Measurements from ENCODE around the gene TPH1.

The TPH1 gene

GRCh38 chr11:18012122-18012905 is 33.8 kb downstream of the TPH1 start:
- H3K36me3 ChIP-seq (ENCODE audit: insufficient read depth, low read length), result no peaks in the 10 kb centered on the region
- peak overlapping the region; percentile 86 for H3K4me3 ChIP-seq (ENCODE audit: low read length, poor library complexity, severe bottlenecking)
- no peaks in the 10 kb centered on the region for H3K27me3 ChIP-seq (ENCODE audit: insufficient read depth, low read length, poor library complexity, severe bottlenecking)
- H3F3A ChIP-seq (ENCODE audit: low read depth), result peaks cover 8% of the 10 kb centered on the region; the same call in 1 of the 2 replicates
- H3K9me2 ChIP-seq (replicated peaks; ENCODE audit: low read depth, low read length), result no peaks in the 10 kb centered on the region
- H3K9me3 ChIP-seq (ENCODE audit: insufficient read depth, low read depth, low read length), result no peaks in the 10 kb centered on the region
- H3K79me2 ChIP-seq (ENCODE audit: insufficient read depth, low read length), result peaks cover 16% of the 10 kb centered on the region
- peak overlapping the region; percentile 81 for H3K4me2 ChIP-seq (ENCODE audit: low read depth, low read length, poor library complexity, severe bottlenecking)
- no peaks in the 10 kb centered on the region for H4K20me1 ChIP-seq (ENCODE audit: insufficient read depth, low read length, poor library complexity, severe bottlenecking)
- peak overlapping the region; percentile 89 for H2AFZ ChIP-seq (ENCODE audit: low read length)
- TF ChIP-seq EZH2phosphoT487 (IDR thresholded peaks at IDR 0.05; ENCODE audit: borderline replicate concordance), result no peak
- TF ChIP-seq CTCF (conservative IDR thresholded peaks at IDR 0.05; ENCODE audit: low read length), result no peak
- peaks cover 21% of the 10 kb centered on the region for H3K4me1 ChIP-seq (ENCODE audit: insufficient read depth, low read length, poor library complexity, severe bottlenecking)
- peak overlapping the region; percentile 73 for H3K9ac ChIP-seq (ENCODE audit: low read depth, low read length, poor library complexity, severe bottlenecking)

GRCh38 chr11:18011633-18012032 is 34.4 kb downstream of the TPH1 start:
- peaks cover 16% of the 10 kb centered on the region for H3K79me2 ChIP-seq (ENCODE audit: insufficient read depth, low read length)
- no peaks in the 10 kb centered on the region for H3K9me3 ChIP-seq (ENCODE audit: insufficient read depth, low read depth, low read length)
- H3F3A ChIP-seq (ENCODE audit: low read depth), result peaks cover 8% of the 10 kb centered on the region; the same call in 1 of the 2 replicates
- H3K9ac ChIP-seq (ENCODE audit: low read depth, low read length, poor library complexity, severe bottlenecking), result peak overlapping the region; percentile 73
- no peaks in the 10 kb centered on the region for H3K36me3 ChIP-seq (ENCODE audit: insufficient read depth, low read length)
- H2AFZ ChIP-seq (ENCODE audit: low read length), result no peak overlapping the region
- H3K4me2 ChIP-seq (ENCODE audit: low read depth, low read length, poor library complexity, severe bottlenecking), result peak overlapping the region; percentile 81
- H3K9me2 ChIP-seq (replicated peaks; ENCODE audit: low read depth, low read length), result no peaks in the 10 kb centered on the region
- H3K27me3 ChIP-seq (ENCODE audit: insufficient read depth, low read length, poor library complexity, severe bottlenecking), result no peaks in the 10 kb centered on the region
- H3K4me3 ChIP-seq (ENCODE audit: low read length, poor library complexity, severe bottlenecking), result peak overlapping the region; percentile 86
- H3K4me1 ChIP-seq (ENCODE audit: insufficient read depth, low read length, poor library complexity, severe bottlenecking), result peaks cover 21% of the 10 kb centered on the region
- H4K20me1 ChIP-seq (ENCODE audit: insufficient read depth, low read length, poor library complexity, severe bottlenecking), result no peaks in the 10 kb centered on the region
- TF ChIP-seq CTCF (conservative IDR thresholded peaks at IDR 0.05; ENCODE audit: low read length) (no peak), EZH2phosphoT487 (IDR thresholded peaks at IDR 0.05; ENCODE audit: borderline replicate concordance) (no peak)

- Histone ChIP-seq H3K27me3 (ENCODE audit: insufficient read depth, low read length, poor library complexity, severe bottlenecking) (no peaks in the 10 kb centered on the region), H3K79me2 (ENCODE audit: insufficient read depth, low read length) (peaks cover 16% of the 10 kb centered on the region), H3K9me2 (replicated peaks; ENCODE audit: low read depth, low read length) (no peaks in the 10 kb centered on the region), H2AFZ (ENCODE audit: low read length) (no peak overlapping the region), H4K20me1 (ENCODE audit: insufficient read depth, low read length, poor library complexity, severe bottlenecking) (no peaks in the 10 kb centered on the region), H3F3A (ENCODE audit: low read depth) (peaks cover 8% of the 10 kb centered on the region; the same call in 1 of the 2 replicates), H3K9me3 (ENCODE audit: insufficient read depth, low read depth, low read length) (no peaks in the 10 kb centered on the region), H3K4me2 (ENCODE audit: low read depth, low read length, poor library complexity, severe bottlenecking) (peak overlapping the region; percentile 81), H3K36me3 (ENCODE audit: insufficient read depth, low read length) (peaks cover 3% of the 10 kb centered on the region; the same call in 1 of the 2 replicates), H3K9ac (ENCODE audit: low read depth, low read length, poor library complexity, severe bottlenecking) (no peak overlapping the region), H3K4me3 (ENCODE audit: low read length, poor library complexity, severe bottlenecking) (peak overlapping the region; percentile 86), H3K4me1 (ENCODE audit: insufficient read depth, low read length, poor library complexity, severe bottlenecking) (peaks cover 21% of the 10 kb centered on the region)
- TF ChIP-seq CTCF (conservative IDR thresholded peaks at IDR 0.05; ENCODE audit: low read length) (no peak), EZH2phosphoT487 (IDR thresholded peaks at IDR 0.05; ENCODE audit: borderline replicate concordance) (no peak)
These were observed 35.0 kb downstream of the TPH1 start for GRCh38 chr11:18010977-18011586.

Data from Loucy (cell line).